HepG2 (cell line): Measurements from ENCODE around the gene SFI1. TPM values are rescaled to one million over a fixed set of nuclear protein-coding genes. Genes with fewer than 3 reads are reported as not detected.
A peak's percentile ranks its signal among the peaks of the same experiment; 100 is the strongest.

ENCODE experiments used
- CHCHD3 ChIP-seq: sonication (generic); formaldehyde crosslinking; IDR thresholded peaks from 2 replicates; pipeline ENCODE4 v1.8.0; 2022; ENCODE audit warnings: mild to moderate bottlenecking, missing genetic modification reagents, moderate library complexity
- DDIT3 ChIP-seq: sonication (generic); formaldehyde crosslinking; IDR thresholded peaks from 2 replicates; pipeline ENCODE4 v1.4.0; 2020; ENCODE audit warnings: mild to moderate bottlenecking, missing genetic modification reagents
- HBP1 ChIP-seq: IDR thresholded peaks from 2 replicates; pipeline ENCODE4 v1.6.1; 2016; ENCODE audit warnings: low read depth, control low read depth
- HIC2 ChIP-seq: sonication (generic); formaldehyde crosslinking; IDR thresholded peaks from 2 replicates; pipeline ENCODE4 v1.9.0; 2022; ENCODE audit warnings: low read depth, missing genetic modification reagents
- PLSCR1 ChIP-seq: sonication (generic); formaldehyde crosslinking; IDR thresholded peaks from 2 replicates; pipeline ENCODE4 v1.5.0; 2020; ENCODE audit warnings: missing genetic modification reagents, mild to moderate bottlenecking, borderline replicate concordance
- PTBP1 ChIP-seq: fragments of 200-400 bp; formaldehyde crosslinking; IDR thresholded peaks from 2 replicates; pipeline ENCODE4 v1.6.1; 2018; ENCODE audit warnings: low read length, low read depth; ENCODE audit not compliant: poor library complexity, severe bottlenecking
- SMC3 ChIP-seq: IDR thresholded peaks from 2 replicates; pipeline ENCODE4 v1.6.1; 2011; ENCODE audit warnings: low read length, improper control_type of control experiment
- ZBTB10 ChIP-seq: sonication (generic); formaldehyde crosslinking; IDR thresholded peaks from 2 replicates; pipeline ENCODE4 v1.4.0; 2020; ENCODE audit warnings: missing genetic modification reagents, borderline replicate concordance
- ZNF282 ChIP-seq: fragments of 450-650 bp; IDR thresholded peaks from 2 replicates; pipeline ENCODE4 v1.6.1; 2018; ENCODE audit not compliant: partially characterized antibody
- ZNF333 ChIP-seq: sonication (generic); formaldehyde crosslinking; IDR thresholded peaks from 2 replicates; pipeline ENCODE4 v1.4.0; 2020; ENCODE audit warnings: mild to moderate bottlenecking, missing genetic modification reagents, borderline replicate concordance
- ZSCAN20 ChIP-seq: sonication (generic); formaldehyde crosslinking; IDR thresholded peaks from 2 replicates; pipeline ENCODE4 v1.4.0; 2020; ENCODE audit warnings: missing genetic modification reagents, mild to moderate bottlenecking, borderline replicate concordance
- ZSCAN9 ChIP-seq: IDR thresholded peaks from 2 replicates; pipeline ENCODE4 v1.6.1; 2016; ENCODE audit warnings: borderline replicate concordance
- polyA plus RNA-seq, 8 experiments: library from polyadenylated mRNA; depleted of rRNA in 3 of 8; stranded (reverse) in 7 of 8; unstranded in 1 of 8; fragments of >200 nt; fragmentation: Illumina TruSeq in 4 of 8; extraction: Trizol in 4 of 8; gene quantifications; 2 replicates each; pipeline versions ENCODE4 v1.2.1 to v1.2.3, GENCODE V29; 2011 to 2016; ENCODE audit warnings: low read depth in 4 of 8, missing spikeins in 1 of 8, mixed read lengths in 1 of 8; ENCODE audit not compliant: insufficient read depth in 1 of 8
- total RNA-seq, 5 experiments: library from RNA; depleted of rRNA; stranded (reverse); fragments of >200 nt; fragmentation: Illumina TruSeq; extraction: Trizol; gene quantifications; 2 replicates each; pipeline ENCODE4 v1.2.3, GENCODE V29; 2016; ENCODE audit warnings: low read depth in 1 of 5
- TF ChIP-seq, protein P1 (sequence below): sonication (generic); formaldehyde crosslinking; IDR thresholded peaks from 2 replicates; pipeline ENCODE4 v1.5.1; 2020; ENCODE audit warnings: mild to moderate bottlenecking, missing genetic modification reagents

The SFI1 gene
- total and polyA plus RNA-seq, 2 of the 13 experiments (the other 11 are each of a cell fraction or from before 2014, with no cell fraction given): 20.5 to 40.1 TPM

- peak; percentile 27; the same call in 1 of the 2 replicates for TF ChIP-seq ZBTB10
- TF ChIP-seq CHCHD3: no peak
- TF ChIP-seq ZSCAN9 (CRISPR knock-in tag): no peak
- no peak for TF ChIP-seq PLSCR1 (CRISPR knock-in tag)
- no peak for TF ChIP-seq SMC3
- no peak for TF ChIP-seq HBP1 (CRISPR knock-in tag)
- no peak for TF ChIP-seq ZSCAN20 (CRISPR knock-in tag)
- no peak for TF ChIP-seq ZNF282
- TF ChIP-seq ZNF333 (CRISPR knock-in tag): no peak
- TF ChIP-seq PTBP1: peak; percentile 25
- no peak for TF ChIP-seq DDIT3
- TF ChIP-seq, protein P1, sequence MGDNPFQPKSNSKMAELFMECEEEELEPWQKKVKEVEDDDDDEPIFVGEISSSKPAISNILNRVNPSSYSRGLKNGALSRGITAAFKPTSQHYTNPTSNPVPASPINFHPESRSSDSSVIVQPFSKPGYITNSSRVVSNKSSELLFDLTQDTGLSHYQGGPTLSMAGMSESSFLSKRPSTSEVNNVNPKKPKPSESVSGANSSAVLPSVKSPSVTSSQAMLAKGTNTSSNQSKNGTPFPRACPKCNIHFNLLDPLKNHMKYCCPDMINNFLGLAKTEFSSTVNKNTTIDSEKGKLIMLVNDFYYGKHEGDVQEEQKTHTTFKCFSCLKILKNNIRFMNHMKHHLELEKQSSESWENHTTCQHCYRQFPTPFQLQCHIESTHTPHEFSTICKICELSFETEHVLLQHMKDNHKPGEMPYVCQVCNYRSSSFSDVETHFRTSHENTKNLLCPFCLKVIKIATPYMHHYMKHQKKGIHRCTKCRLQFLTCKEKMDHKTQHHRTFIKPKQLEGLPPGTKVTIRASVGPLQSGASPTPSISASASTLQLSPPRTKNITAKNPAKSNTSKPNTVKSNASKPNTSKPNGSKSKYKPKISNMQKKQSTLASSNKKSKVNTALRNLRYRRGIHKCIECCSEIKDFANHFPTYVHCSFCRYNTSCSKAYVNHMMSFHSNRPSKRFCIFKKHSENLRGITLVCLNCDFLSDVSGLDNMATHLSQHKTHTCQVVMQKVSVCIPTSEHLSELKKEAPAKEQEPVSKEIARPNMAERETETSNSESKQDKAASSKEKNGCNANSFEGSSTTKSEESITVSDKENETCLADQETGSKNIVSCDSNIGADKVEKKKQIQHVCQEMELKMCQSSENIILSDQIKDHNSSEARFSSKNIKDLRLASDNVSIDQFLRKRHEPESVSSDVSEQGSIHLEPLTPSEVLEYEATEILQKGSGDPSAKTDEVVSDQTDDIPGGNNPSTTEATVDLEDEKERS (CRISPR knock-in tag): no peak
- TF ChIP-seq HIC2 (CRISPR knock-in tag): peak; percentile 27; the same call in 1 of the 2 replicates
These were observed 134.3 kb downstream of the SFI1 start (continued) for GRCh38 chr22:31630331-31631329.
